Activated naive CD4-positive, alpha-beta T cell treated with anti-CD3 and anti-CD28 coated beads, Interleukin-2, amount 50 U/mL, for 24 hours (primary cell): ENCODE data around the gene GRAPL.
A peak's percentile ranks its signal among the peaks of the same experiment; 100 is the strongest.
"Not testable (repeated sequence)": the region's sequence is repeated elsewhere in the genome, so short reads cannot be mapped to it uniquely, and the experiment has no call there.

Experiments
- H3K27ac Mint-ChIP-seq: one replicate; pipeline ENCODE4 v1.8.0; 2021; ENCODE audit warnings: mild to moderate bottlenecking, mixed read lengths
- H3K27me3 Mint-ChIP-seq: one replicate; pipeline ENCODE4 v1.8.0; 2021; ENCODE audit warnings: mixed read lengths
- H3K36me3 Mint-ChIP-seq: one replicate; pipeline ENCODE4 v1.8.0; 2021; ENCODE audit warnings: mixed read lengths
- H3K4me1 Mint-ChIP-seq: one replicate; pipeline ENCODE4 v1.8.0; 2021; ENCODE audit warnings: mixed read lengths
- H3K4me3 Mint-ChIP-seq: one replicate; pipeline ENCODE4 v1.8.0; 2021; ENCODE audit warnings: mild to moderate bottlenecking, mixed read lengths
- H3K9me3 Mint-ChIP-seq: one replicate; pipeline ENCODE4 v1.8.0; 2021; ENCODE audit warnings: mixed read lengths

GRAPL gene

DNA sequence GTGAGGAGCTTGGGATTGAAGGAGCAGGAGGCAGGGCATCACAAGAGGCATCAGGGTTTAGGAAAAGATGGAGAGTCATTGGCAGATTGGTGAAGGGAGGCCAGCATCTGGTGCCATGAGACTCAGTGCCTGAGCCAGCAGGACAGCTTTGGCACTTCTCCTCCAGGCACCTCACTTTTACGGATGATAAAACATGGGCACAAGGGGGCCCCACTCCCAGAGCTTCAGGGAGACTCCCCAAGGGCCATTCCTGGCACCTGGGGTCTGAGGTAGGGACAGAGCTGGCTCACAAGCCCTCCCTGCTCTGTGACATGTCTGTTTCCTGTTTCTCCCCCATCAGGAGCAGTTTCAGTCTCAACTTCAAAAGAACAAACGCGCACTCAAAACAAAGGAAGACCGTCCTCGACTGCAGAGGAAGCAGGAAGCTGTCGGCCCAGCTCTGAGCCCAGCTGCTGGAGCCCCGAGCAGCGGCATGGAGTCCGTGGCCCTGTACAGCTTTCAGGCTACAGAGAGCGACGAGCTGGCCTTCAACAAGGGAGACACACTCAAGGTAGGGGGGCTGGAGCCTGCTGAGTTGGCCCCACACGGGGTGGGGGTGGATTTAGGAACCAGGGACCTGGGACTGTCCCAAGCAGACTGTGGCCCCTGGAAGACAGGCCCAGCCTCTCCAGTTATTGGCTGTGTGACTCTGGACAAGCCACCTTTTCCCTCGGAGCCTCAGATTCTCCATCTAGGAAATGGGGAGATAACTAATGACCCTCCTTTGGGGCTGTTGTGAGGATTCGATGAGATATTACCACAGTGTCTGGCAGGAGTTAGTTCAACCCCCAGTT is at the start of gene GRAPL:
TSS of gene GRAPL (plus strand) at position 442 of the 833 bp plus-strand sequence. CDS start at position 473, 31 bp downstream.
- not testable (repeated sequence) for H3K4me3 Mint-ChIP-seq, H3K9me3 Mint-ChIP-seq

DNA sequence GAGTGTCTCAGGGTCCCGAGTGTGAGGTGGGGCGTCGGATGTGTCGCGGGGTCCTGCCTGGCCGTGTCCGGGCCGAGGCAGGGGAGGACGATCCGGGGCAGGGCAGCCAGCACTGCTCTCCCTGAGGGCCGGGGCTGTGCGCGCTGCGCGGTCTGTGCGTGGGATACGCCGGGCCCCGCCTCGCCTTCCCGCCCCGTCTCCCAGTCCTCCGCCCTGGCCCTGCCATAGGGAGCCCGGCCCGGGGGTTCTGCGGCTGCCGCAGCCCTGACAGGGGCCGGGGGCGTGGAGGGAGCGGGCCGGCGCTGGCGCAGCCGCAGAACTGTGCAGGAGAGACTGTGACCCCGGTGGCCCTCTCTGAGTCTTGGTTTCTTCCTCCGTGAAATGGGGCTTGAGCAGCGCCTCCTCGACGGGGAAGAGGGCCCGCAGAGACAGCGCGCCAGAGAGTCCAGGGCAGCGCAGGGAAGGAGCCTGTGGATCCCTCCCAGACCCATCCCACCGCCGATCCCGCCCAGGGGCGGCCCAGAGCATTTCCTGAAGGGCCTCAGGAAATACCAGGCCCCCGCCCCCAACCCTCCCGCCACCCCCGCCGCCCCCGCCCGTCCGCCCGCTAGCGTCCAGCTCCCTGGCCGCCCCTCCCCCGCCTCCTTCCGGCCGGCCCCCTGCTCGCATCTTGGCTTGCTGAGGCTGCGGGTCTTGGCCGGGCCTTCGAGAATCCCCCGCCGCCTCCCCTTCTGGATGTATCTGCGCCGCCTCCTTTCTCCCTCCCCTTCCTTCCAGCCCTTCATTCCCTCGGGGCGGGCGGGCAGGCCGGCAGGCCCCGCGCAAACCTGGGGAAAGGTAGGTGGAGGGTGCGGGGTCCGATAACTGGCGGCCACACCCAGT is 38.3 kb upstream of the GRAPL start:
- H3K27ac Mint-ChIP-seq, H3K9me3 Mint-ChIP-seq, H3K36me3 Mint-ChIP-seq, H3K4me3 Mint-ChIP-seq, H3K4me1 Mint-ChIP-seq, H3K27me3 Mint-ChIP-seq: not testable (repeated sequence)

More for the DNA sequence above, at the start of gene GRAPL:
- not testable (repeated sequence) for H3K27me3 Mint-ChIP-seq, H3K36me3 Mint-ChIP-seq, H3K27ac Mint-ChIP-seq, H3K4me1 Mint-ChIP-seq

DNA sequence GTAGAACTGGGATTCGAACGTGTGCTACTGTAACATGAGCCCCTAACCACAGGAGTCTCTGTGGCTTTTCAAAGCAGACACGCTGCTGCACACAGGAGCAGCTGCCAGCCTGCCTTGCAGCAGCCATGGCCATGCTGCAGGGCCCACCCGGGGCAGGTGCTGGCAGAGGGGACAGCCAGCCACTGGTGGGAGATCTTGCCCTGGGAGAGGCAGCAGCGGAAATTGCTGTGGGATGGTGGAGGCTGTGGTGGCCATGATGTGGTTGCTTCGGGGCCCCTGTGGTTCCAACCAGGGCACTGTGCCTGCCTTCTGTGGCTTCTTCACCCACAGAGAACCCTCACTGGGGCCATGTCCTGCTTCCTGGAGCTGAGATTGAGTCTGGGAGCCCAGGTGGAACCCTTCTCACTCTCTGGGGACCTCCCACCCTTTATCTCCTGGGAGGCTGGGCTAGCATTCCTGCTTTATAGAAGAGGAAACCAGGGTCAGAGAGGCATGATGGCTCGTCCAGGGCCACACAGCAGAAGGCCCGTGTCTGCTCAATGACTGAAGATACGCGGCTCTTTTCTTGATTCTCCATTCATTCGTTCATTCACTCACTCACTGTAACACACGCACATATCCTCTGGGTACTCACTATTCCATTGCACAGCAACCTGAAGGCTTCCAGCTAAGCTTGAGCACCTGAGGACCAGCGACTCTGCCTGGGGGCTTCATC is 37.2 kb upstream of the GRAPL start:
- H3K4me1 Mint-ChIP-seq, H3K27ac Mint-ChIP-seq, H3K27me3 Mint-ChIP-seq, H3K9me3 Mint-ChIP-seq, H3K36me3 Mint-ChIP-seq, H3K4me3 Mint-ChIP-seq: not testable (repeated sequence)

DNA sequence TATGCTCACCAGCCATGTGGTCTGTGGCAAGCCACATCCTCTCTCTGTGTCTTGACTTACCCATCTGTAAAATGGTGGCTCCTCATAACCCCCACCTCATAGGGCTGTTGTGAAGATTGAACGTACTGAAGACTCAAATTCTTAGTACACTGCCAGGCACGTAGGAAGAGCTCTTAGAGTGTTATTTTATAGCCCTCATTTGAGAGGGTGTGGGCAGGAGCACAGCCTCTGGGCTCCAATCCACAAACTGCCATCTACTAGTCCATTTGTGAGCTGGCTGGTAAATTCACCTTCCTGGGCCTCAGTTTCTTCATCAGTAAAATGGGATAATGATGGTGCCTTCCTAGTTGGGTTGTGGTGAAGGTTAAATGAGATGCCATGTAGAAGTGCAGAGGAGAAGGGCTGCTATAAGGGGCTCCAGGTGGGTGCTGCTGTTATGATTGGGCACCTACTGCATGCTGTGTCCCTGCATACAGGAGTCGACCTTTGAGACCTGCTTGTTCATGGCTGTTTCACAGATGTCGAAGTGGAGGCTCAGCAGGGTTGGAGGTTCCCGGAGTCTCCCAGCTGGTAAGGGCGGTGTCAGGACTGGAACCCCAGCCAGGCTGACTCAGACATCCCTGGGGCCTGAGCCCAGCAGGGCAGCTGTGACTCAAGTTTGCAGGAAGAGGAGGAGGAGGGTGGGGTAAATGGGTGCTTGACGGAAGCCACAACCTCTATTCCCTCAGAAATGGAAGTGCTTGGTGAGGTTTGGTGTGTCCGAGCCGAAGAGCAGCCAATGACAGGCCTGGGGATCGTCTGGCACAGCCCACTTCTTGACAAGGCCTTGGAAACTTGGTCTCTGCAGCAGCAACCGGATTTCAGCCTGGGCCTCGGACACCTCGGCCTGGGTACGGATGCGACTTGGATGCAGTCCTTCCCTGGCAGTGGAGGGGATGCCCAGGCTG is 34.4 kb upstream of the GRAPL start:
- H3K9me3 Mint-ChIP-seq, H3K27ac Mint-ChIP-seq, H3K27me3 Mint-ChIP-seq, H3K36me3 Mint-ChIP-seq, H3K4me1 Mint-ChIP-seq, H3K4me3 Mint-ChIP-seq: not testable (repeated sequence)

DNA sequence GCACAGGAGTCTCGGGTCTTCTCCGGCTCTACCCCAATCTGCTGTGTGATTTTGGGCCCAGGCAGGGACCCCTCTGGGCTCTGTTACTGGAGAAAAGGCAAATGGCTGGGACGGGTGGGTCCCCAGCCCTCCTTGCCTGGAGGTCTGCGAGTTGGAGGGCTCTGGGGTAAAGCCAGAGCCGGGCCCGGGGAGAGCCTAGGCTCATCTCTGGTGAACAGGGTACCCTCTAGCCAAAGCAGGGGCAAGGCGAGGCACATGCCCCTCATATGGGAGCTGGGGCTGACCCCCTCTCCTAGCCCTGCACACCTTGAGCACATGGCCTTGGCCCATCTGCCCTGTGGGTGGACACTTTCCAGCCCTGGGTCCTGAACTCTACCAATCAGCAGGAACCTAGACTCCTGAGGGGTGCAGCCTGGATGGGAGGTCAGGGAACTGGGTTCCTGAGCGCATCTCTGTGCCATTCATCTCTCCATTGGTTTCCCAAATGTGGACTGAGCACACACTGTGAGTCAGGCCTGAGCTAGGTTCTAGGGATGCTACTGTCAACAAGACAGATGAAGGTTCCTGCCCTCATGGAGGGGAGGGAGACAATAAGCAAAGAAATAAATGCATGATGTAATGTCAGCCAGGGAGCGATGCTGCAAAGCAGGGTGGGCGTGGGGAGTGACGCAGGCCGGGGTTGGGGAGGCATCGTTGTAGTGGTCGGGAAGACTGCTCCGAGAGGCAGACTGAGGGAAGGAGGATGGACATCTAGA is 33.5 kb upstream of the GRAPL start:
- not testable (repeated sequence) for H3K4me1 Mint-ChIP-seq, H3K27me3 Mint-ChIP-seq, H3K27ac Mint-ChIP-seq, H3K9me3 Mint-ChIP-seq, H3K4me3 Mint-ChIP-seq, H3K36me3 Mint-ChIP-seq

DNA sequence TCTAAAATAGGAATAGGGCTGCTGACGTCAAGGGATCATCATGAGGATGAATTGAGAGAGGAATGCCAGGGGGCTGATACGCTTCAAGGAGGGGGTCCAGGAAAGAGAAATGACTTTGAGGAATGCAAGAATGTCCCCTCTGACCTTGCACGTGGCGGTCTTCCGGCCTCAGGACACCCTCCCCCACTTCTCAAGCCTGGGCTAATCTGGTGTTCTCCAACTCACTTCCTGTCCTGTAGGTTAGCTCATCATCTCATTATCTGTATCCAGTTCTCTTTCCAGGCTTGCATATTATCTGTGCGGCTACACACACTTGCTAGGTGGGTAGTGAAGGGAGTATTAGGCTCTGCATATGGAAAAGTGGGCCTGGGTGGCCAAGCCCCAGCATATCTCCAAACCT is 18.9 kb upstream of the GRAPL start:
- H3K4me1 Mint-ChIP-seq, H3K36me3 Mint-ChIP-seq, H3K9me3 Mint-ChIP-seq, H3K27me3 Mint-ChIP-seq, H3K4me3 Mint-ChIP-seq: not testable (repeated sequence)
- H3K27ac Mint-ChIP-seq: peak overlapping the region; percentile 53

DNA sequence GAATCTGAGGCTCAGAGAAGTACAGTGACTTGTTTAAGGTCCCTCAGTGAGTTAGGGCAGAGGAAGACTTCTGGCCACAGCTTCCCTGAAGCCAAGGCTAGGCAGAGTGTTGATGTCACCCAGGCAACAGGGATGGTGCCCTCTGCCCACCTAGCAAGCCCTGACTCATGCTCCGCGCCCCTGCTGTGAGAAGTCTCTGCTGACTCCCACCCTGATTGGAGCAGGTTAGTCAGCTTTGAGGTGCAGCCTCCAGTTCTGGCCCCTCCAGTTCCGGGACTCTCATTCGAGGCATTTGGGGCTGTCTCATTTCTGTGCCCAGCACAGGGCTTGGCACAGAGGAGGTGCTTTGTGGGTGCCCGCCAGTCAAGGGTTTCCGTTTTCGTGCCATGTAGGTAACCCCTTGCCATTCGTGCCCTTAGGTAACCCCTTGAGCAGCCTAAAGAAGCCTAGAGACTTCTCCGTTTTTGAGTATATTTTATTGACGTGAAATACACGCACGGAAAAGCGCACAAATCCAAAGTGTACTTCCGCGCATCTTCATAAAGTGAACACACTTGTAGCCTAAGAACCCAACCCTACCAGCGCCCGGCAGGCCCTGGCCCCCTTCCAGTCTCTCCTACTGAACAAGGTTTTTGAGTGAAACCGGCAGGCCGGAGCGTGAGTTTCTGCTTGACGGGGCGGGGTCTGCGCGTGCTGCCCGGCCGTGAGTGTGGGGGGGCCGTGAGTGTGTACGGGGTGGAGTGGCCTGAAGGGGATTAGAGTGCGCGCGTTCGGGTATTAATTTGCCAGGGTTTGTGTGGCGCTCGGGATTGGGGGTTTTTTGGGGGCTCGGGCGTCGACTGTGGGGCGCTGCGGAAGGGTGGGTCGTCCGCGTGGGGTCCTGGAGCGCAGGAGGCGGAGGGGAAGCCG is 16.9 kb upstream of the GRAPL start:
- not testable (repeated sequence) for H3K9me3 Mint-ChIP-seq, H3K27ac Mint-ChIP-seq, H3K4me1 Mint-ChIP-seq, H3K4me3 Mint-ChIP-seq, H3K36me3 Mint-ChIP-seq, H3K27me3 Mint-ChIP-seq

DNA sequence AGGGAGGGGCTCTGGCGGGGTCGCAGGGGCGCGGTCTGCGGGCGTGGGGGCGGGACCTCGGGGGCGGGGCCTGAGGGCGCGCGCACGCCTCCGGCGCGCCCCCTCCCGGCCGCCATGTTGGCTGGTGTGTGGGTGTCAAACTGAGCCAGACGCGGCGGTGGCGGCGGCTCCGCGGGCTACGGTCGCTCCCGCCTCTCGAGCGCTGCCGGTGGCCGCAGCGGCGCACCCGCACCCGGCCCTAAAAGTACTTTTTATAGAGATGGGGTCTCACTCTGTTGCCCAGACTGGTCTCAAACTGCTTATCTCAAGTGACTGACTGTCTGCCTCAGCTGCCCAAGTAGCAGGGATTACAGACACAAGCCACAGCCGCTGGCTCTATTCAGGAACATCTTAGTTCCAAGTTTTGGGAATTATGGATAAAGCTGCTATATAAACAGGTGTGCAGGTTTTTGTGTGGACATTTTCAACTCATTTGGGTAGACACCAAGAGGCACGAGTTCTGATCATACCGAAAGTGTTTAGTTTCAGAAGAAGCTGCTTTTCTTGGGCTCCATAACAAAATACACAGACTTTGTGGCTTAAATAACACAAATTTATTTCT is 16.2 kb upstream of the GRAPL start:
- H3K36me3 Mint-ChIP-seq, H3K27me3 Mint-ChIP-seq, H3K4me1 Mint-ChIP-seq, H3K9me3 Mint-ChIP-seq, H3K27ac Mint-ChIP-seq: not testable (repeated sequence)
- H3K4me3 Mint-ChIP-seq: peak overlapping the region; percentile 76

DNA sequence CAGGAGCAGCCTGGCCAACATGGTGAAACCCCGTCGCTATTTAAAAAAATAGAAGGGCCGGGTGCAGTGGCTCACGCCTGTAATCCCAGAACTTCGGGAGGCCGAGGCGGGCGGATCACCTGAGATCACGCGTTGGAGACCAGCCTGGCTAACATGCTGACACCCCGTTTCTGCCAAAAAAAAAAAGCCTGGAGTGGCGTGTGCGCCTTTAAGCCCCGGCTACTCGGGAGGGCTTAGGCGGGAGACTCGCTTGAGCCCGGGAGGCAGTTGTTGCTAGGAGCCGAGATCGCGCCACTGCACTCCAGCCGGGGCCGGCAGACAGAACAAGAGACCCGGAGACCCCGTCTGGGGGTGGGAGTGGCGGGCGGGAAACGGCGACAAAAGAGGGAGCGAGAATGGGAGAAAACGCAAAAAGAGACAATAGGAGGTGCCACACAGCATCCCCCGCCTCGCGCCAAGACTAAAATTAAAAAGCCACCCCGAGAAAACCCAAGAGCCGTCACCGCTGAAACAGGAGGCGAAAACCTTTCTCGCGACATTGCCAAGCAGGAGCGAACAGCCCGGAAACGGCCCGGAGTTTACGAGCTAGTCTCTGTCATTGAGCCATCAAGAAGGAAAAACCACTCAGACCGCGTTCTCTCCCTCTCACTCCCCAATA is 15.5 kb upstream of the GRAPL start:
- not testable (repeated sequence) for H3K4me1 Mint-ChIP-seq, H3K9me3 Mint-ChIP-seq, H3K36me3 Mint-ChIP-seq, H3K27me3 Mint-ChIP-seq
- peak overlapping the region; percentile 86 for H3K27ac Mint-ChIP-seq
- peak overlapping the region; percentile 76 for H3K4me3 Mint-ChIP-seq

DNA sequence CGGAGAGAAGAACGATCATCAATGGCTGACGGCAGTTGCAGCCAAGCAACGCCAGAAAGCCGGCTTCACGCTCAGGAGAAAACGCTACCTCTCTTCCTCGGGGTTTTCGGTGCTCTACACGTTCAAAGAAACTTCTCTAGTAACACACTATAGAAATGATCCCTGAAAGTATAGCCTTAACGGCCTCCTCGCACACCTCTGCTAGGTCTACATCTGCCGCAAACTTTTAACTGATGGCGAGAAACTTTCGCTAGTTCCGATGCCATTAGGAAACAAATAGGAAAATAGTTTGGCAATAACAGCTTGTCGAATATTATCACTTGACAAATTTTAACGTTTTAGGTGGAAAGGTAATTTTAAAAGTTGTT is 14.9 kb upstream of the GRAPL start:
- not testable (repeated sequence) for H3K4me3 Mint-ChIP-seq, H3K4me1 Mint-ChIP-seq, H3K36me3 Mint-ChIP-seq, H3K9me3 Mint-ChIP-seq, H3K27ac Mint-ChIP-seq, H3K27me3 Mint-ChIP-seq

DNA sequence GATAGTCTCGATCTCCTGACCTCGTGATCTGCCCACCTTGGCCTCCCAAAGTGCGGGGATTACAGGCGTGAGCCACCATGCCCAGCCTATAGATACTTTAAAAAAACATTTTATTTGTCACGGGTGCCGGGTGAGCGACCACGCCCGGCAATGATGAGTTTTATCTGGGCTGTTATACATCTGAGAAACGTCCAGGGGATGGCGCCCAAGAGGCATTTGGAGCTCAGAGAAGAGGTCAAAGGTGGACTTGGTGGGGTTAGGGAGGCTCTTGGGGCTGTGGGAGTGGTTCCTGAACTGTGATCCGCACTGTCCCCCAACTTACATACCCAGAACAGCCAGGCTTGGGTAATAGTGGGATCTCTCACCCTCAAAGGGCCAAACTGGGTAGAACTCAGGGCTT is 8.7 kb upstream of the GRAPL start:
- not testable (repeated sequence) for H3K4me1 Mint-ChIP-seq, H3K36me3 Mint-ChIP-seq, H3K27ac Mint-ChIP-seq, H3K27me3 Mint-ChIP-seq, H3K9me3 Mint-ChIP-seq, H3K4me3 Mint-ChIP-seq

DNA sequence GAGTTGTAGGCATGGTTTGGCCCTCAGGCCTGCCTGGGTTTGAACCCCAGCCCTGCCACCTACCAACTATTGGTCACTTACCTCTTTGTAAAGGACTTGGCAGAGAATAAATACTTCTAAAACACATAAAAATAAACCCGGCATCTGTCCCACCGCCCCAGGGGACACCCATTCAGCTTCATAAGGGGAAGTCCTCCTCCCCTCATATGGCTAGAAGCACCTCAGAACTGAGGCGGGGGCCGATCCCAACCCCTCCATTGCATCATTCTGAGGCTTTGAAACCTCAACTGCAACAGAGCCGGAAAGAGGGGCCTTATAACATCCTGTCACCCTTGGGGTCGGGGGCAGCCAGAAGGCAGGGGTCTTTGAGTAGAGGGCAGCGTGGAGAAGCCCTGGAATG is 2.1 kb upstream of the GRAPL start:
- H3K36me3 Mint-ChIP-seq, H3K27ac Mint-ChIP-seq, H3K4me1 Mint-ChIP-seq, H3K27me3 Mint-ChIP-seq, H3K9me3 Mint-ChIP-seq, H3K4me3 Mint-ChIP-seq: not testable (repeated sequence)

DNA sequence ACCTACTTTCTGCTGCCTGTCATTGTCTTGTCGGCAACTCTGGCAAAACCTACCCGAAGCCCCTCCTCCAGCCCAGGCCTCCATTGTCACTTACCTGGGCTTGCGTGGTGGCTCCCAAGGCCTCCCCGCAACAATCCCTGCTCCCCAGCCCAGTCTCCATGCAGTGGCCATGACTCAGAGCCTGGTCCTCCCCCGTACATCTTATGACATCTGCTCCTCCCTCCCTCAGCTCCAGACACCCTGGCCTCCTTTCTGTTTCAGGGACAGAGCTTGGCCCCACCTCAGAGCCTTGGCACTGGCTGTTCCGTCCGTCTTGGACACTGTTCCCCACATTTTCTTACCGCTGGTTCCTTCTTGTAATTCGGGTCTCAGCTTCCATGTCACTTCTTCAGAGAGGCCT is 2.1 kb downstream of the GRAPL start:
- H3K27ac Mint-ChIP-seq, H3K4me3 Mint-ChIP-seq, H3K9me3 Mint-ChIP-seq, H3K27me3 Mint-ChIP-seq, H3K4me1 Mint-ChIP-seq, H3K36me3 Mint-ChIP-seq: not testable (repeated sequence)
